ENCODE data around the gene SHC3. TPM values are rescaled to one million over a fixed set of nuclear protein-coding genes. Genes with fewer than 3 reads are reported as not detected.

SHC3 gene
- total RNA-seq, 1 donor from 2014 or later: 10.8 TPM

DNA sequence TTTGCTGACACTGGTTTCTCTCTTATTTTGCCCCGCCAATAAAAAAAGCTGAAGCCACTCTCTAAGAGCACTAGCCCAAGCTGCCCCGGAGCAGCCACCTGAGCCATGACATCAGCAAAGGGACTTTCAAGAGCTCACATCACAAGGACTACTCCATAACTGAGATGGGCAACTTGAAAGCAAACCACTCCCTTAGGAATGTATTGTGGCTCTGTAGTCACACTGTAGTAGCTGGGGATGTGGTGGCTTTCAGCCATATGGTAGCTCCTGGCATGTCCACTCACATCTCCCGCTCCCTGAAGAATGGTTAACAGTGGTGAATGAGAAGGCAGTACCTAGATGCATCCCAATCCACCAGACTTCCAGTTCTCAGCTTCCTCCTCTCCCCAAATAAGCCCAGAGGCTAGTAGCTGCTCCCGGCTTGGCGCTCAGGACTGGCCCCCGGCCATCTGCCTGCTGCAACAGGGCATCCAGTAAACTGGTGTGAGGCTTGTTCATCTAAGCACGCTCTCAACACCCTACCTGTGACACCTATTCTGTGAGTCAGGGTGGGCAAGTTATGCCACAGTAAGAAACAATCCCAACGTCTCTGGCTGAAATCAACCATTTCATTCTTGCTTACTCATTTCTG lies 123.6 kb downstream of the SHC3 start:
- no peak for DNase-seq (ENCODE audit: low read depth, low spot score)

DNA sequence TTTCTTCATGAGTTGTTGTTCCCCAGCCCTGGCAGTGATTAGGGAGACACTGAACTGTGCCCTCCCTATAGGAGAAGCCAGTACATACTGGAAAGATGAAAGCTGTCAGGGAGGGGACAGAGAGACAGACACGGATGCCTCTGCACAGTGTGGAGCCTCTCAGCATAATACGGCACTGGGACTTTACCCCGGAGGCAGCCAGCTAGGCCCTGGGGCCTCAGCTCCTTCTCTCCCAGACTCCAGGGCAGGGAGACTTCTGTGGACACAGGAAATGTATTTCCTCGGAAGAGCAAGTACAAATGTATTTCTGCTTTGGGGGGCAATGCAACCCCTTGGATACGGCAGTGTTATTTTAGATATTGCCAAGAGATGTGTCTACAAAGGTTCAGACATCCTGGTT lies 125.3 kb downstream of the SHC3 start:
- no peak for DNase-seq (ENCODE audit: low read depth, low spot score)

DNA sequence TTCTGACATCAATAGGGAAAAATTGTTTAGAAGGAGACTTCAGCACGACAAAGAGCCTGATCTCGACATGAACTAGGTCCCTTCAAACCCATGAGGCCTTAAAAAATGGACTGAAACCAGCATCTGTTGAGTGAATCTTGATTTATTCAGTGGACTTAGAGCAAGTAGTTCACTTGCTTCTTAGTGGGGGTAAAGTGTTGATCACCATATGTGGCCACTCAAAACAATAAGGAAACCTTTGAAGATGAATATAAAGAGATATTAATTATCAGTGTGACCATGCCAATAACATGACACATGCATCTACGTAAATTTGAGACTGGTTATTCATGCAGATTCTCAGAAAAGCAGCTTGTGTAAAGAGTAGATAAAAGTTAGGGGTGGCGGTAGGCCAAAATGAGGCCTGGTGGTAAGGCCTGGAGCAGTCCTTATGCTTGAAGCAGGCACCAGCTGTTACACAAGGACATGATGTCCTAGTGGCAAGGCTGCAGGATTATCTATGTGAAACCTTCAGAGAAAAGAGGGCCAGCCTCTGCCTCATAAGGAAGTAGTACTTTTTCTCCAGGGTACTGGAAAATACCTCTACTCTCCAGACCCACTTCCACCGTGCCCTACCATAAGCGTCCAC lies 126.0 kb downstream of the SHC3 start:
- DNase-seq (ENCODE audit: low read depth, low spot score): no peak

DNA sequence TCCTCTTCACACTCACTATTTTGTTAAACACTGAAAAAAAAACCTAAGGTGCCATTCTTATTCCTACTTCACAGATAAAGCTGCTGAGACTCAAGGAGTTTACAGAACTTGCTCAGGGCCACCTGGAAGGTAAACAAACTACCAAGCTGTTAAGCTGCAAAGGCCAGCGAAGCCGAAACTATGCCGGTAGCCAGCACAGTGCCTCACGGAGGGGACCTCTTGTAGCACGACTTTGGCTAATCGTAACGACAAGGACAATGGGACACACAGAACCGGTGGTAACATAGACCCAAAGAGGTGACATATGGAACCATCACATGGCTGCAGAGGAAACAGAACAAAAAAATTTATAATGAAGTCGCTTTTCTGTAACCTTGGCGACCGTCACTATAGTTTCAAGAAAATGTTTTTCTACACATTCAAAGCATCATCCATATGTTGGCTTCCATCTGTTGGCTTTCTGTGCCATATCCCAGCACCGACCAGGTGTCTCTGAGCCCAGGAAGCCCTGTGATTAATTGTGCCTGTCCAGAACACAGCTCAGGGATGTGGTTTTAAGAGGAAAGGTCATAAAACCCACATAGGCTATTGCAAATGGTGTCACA lies 127.1 kb downstream of the SHC3 start:
- DNase-seq (ENCODE audit: low read depth, low spot score): no peak

DNA sequence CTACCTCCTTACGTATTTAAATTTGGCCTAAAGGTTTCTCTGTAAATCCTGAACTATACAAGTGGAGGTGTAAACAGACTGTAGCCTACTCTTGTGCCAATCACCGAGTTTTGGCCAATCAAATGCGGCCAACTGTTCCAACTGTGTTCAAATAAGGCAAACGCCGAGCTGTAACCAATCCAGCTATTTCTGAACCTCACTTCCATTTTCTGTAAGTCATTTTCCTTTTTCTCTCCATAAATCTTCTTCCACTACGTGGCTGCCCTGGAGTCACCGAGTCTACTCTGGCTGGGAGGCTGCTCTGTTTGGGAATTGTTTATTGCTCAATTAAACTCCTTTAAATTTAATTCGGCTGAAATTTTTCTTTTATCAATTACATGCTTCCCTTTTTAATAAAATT lies 129.0 kb downstream of the SHC3 start:
- no peak for DNase-seq (ENCODE audit: low read depth, low spot score)

DNA sequence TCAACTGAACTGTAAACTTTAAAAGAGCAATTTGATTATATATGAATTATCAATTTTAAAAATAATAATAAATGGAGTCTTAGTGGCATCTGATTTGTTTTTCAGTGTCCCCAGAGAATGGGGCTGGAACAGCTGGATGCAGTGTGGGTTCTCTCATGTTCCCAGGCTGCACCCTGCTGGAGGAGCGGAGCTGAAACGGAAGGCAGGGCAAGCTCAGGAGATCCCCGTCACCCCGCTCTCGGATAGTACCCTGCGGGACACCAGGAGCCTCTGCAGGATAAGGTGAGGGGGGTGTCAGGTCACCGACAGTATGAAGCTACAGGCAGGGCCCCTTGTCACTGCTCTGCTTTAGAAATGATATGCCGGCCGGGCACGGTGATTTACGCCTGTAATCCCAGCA lies 130.0 kb downstream of the SHC3 start:
- no peak for DNase-seq (ENCODE audit: low read depth, low spot score)

DNA sequence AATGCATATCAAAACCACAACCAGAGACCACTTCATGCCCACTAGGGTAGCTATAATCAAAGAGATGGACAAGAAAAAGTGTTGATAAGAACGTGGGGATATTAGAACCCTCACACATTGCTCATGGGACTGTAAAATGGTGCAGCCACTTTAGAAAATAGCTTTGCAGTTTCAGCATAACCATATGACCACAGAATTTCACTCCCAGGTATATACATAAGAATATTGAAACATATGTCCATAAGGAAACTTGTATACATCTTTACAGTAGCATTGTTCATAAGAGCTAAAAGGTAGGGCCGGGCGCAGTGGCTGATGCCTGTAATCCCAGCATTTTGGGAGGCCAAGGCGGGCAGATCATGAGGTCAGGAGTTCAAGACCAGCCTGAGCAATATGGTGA lies 131.0 kb downstream of the SHC3 start:
- DNase-seq (ENCODE audit: low read depth, low spot score): no peak

DNA sequence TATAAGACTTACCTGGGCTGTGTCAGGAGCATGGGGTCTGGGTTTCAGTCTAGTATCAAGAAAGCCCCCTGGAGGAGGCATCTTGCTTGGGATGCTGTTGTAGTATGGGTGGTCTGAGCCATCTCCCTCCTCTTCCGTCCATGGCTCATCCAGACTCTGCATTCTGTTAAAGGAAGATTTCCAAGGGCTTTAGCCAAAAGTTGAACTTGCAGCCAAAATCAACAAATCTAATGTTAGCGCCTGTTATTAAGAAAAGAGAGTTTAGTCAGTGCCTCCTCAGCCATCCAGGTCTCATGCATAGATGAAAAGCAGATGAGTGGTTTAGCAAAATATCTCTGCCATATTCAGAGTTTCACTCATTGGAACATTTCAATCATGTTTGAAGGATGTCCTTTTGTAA lies 131.8 kb downstream of the SHC3 start:
- DNase-seq (ENCODE audit: low read depth, low spot score): no peak

DNA sequence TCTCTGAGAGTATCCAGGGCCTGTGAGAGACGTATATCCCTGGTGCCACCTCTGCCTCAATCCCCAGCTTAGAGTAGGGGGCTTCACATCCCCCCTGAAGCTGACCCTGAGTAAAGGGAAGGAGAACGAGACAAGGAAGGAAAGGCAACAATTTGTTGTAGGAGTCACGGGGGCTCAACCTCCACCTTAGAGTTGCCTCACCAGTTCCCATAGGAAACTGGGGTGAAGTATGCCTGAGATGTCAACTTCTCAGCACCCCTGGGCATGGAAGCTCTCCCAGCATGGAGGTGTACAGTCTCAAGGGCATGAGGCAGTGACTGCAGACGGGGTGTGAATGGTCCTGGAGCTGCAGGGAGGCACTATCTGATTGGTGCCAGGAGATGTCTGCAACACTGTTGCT lies 133.7 kb downstream of the SHC3 start:
- no peak for DNase-seq (ENCODE audit: low read depth, low spot score)

DNA sequence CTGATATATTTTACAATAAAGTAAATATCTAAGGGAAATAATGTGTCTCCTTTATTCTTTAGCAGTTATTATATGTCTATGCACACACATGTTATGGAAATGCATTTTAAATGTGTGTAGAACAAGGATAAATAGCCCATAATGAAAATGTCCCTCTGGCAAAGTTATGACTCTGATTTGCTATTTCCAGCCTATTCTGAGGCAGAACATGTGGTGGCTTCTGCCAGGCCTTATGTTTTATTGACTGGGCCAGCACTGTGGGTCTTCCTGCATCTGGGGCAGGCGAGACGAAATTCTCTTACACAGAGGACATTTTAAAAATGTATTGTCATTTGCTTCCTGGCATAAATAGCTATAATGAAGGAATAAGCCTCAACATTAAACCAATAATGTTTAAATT lies 134.5 kb downstream of the SHC3 start:
- DNase-seq (ENCODE audit: low read depth, low spot score): no peak

DNA sequence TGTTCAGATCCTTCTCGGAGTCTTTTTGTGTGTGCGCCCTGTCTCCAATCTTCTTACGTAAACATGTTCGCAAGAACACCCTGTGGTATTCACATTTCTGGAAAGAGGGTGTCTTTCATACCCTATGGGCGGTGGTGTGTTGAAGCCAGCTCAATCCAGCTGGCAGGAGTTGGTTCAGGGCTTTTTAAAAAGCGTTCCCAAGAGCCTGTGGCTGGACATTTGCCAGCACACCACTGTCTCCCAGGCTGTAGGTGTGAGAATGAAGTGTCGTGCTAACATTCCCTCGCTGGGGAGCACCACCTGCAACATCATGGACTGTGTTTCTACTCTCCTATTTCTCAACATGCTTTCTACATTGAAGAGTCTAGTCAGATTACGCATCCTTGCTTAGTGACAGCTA lies 135.6 kb downstream of the SHC3 start:
- no peak for DNase-seq (ENCODE audit: low read depth, low spot score)

DNA sequence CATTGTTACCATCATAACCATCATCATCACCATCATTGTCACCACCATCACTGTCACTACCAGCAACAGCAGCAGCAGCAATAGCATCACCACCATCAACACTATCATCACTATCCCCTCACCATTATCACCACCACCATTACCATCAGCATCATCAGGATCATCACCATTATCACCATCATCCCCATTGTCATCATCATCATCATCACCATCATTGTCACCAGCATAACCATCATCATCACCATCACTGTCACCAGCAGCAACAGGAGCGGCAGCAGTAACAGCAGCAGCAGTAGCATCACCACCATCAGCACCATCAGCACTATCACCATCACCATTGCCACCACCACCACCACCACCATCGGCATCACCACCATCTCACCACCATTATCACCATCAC lies 139.0 kb downstream of the SHC3 start:
- DNase-seq (ENCODE audit: low read depth, low spot score): no peak

DNA sequence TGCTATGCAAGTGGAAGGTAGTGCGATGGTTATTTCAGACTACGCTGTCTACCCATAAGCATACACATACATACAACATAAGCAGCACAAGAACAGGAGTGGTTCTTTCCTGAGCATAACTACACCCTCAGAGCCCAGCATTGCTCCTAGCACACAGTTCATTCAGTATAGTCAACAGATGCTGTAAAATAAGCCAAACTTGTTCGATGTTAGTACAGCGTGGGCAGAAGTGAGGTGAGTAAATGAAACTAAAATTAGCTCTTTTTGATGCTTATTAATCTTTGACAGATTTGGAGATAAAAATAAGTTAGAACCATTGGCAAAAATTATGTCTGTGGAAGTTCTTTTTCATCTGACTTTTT lies 139.5 kb downstream of the SHC3 start:
- DNase-seq (ENCODE audit: low read depth, low spot score): no peak

DNA sequence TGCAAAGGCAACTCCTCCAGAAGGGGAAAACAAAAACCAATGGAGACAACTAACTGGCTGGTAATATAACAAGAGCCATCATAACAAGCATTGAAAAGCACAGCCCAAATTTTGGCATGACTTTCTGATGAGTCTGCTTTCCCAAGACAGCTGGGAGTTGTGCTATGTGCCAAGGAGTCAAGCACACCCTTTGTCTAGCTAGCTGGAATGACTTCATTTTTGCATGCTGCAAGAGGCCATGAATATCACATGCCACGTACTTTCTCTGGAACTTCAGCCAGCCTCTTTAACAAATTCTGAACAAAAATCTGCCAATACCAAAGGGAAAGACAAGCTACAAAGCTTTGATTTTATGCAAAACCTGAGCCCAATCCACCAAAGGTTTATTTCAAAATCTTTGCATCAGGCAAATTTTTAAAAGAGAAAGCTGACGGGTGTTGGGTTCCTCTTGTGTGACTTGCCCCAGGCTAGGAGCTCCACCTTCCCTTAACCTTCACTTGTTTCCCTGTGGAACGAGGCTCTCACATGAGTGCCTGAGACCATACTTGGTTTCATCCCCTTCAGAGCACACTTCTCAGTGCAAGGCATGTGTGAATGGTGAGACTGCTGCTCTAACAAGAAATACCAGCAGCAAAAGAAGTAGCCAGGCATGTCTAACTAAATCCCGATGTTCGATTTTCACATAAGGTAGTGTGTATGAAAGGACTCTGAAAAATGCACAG lies 140.1 kb downstream of the SHC3 start:
- no peak for DNase-seq (ENCODE audit: low read depth, low spot score)

DNA sequence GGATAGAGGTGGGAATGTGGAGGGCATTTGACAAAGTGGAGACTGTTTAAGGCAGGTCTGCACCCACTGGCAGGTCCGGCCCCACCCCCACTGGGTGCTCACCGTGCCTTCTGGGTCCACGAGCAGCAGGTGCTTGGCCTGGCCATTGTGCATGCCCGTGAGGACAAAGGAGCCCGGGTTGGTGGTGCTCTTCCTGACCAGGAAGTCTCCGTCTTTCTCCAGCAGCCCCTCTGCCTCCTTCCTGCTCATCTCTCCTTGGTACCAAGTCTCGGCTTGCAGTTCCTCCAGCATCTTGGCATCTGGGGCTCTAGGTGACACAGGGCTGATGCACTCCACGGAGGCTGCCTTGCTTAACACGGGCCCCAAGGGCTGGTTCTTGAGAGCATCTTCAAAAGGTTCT lies 140.7 kb downstream of the SHC3 start:
- DNase-seq (ENCODE audit: low read depth, low spot score): no peak

DNA sequence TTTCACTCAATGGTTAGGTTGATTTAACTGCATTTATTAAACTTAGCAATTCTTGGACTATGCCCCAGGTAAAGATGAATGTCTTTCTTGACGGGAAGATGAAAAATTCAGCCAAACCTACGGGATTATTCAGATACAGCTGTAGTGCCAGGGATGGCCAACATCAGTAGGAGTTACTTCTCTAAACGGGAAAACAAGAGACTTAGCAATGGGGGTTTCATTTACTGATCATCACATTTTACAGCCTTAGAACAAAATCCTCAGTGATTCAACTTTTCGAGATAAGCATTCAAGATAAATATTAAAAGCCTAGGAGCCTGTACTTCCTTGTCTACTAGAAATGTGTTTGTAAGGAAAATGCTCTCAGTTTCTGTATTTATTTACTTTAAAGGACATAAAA lies 141.3 kb downstream of the SHC3 start:
- no peak for DNase-seq (ENCODE audit: low read depth, low spot score)

DNA sequence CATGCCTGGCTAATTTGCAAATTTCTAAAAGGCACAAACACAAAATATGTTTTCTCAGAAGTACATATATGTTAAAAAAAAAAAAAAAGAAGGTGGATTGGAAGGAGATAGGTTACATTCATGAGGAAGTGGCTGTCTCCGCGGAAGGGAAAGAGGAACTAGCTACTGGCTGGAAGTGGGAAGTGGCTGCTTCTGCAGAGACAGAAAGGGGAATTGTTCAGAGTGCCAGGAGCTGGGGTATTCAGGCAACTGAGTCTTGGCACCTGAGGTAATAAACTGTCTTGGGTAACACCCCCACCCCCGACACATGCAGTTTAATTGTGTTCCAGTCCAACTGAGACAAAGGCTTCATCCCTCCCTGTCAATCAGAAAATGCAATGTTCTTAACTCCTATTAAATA lies 141.7 kb downstream of the SHC3 start:
- no peak for DNase-seq (ENCODE audit: low read depth, low spot score)

DNA sequence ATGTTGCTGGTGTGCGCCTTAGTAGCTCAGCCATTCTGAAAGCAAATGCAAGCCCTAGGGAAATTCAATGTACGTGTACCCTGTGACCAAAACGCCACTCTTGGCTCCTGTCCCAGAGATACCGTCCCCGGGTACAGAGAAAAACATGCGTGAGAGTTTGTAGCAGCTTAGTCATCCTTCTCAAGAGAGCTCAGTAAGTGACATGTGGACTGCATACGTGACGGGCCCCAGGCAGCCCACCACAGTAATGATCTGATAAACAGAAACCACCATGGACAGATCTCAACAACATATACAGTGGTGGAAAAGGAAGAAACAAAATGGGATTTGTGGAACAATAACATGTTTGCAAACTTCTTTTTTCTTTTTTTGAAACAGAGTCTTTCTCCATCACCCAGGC lies 142.2 kb downstream of the SHC3 start:
- DNase-seq (ENCODE audit: low read depth, low spot score): no peak

DNA sequence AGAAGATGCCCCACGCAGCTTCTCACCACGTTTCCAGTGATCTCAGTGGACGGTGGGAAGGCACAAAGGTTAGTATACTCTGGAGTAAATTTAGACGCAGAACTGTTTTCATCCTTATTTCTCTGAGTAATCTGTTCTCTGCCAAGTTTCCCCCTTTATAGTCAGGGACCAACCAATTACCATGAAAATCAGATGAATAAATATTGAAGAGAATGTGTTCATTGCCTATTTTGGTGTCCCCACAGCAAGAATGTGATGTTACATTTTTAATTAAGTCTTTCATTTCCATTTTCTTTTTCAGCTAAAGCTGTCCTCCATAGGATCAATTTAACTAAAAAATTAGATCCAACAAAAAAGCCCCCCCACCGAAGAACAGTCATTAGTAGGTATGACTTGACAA lies 146.0 kb downstream of the SHC3 start:
- no peak for DNase-seq (ENCODE audit: low read depth, low spot score)

DNA sequence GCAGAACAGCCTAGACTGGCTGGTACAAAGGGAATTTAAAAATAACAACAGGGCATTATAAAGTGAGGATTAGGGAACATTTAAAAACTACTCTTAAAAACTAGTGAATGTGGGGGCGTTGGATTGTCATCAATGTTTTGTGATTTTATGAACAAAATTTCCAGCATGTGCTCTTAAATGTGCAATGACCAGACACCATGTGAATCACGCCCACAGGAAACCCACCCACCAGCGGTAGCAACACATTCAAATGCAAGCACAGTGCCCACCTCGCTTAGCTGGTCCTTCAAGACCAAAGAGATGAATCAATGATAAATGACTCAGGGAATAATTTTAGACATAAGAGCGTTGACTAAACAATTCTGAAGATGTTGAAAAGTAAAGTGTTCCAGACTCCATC lies 146.4 kb downstream of the SHC3 start:
- DNase-seq (ENCODE audit: low read depth, low spot score): no peak

DNA sequence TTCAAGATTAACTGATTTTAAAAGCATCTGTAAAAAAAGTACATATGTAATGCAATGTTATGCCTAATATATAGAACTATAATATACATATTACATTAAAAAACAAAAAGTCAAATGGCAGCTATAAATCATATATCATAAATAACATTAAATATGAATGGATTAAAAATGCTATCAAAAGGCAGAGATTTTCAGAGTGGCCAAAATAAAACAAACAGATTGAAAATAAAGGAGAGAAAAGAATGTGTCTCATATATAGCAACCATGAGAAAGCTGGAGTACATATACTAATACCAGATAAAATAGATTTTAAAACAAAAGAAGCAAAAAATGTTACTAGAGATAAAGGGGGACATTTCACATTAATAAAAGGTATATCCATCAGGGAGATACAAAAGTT lies 148.8 kb downstream of the SHC3 start:
- DNase-seq (ENCODE audit: low read depth, low spot score): no peak

DNA sequence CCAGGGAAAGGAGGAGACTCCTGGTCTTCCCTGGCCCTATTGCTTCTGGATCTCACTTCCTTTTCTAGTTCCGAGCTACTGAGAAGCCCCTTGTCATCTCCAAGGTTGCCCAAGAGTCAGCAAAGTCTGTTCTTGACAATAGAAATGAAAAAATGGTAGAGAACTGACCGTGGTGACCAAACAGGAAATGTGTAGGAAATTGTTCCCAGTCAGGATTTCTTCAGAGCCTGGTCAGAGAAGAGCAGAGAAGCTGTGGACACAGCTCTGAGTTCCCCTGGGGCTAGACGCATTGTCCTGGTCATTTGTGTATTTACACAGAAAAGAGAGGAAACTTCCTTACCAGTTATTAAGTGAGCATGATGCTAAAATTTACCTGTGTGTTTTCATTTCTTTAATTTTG lies 151.7 kb downstream of the SHC3 start:
- no peak for DNase-seq (ENCODE audit: low read depth, low spot score)

DNA sequence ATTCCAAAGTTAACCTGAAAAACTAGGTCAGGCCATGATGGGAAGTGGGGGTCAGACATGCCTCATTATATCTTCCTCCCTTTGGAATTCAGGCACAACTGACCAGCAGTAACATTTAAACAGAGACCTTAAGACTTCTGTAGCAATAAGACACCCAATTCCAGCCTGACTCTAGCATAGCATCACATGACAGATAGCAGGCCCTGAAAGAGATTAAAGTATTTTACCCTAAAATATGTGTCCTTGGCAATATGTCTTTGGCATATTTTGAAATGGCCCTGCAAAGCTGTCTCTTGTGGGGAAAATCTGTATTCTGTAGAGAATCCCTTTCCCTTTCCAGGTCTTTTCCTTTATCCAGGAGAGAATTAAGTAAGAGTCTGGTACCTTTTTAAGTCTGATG lies 153.1 kb downstream of the SHC3 start:
- DNase-seq (ENCODE audit: low read depth, low spot score): no peak

Data from pulmonary artery endothelial cell (primary cell).